Dermis blood vessel endothelial cell (primary cell): ENCODE data around the gene VPS72. TPM values are rescaled to one million over a fixed set of nuclear protein-coding genes. Genes with fewer than 3 reads are reported as not detected.

ENCODE experiments used
- DNase-seq: peaks from one replicate; pipeline ENCODE4 v3.0.0; 2010
- total RNA-seq: library from RNA; depleted of rRNA; stranded (reverse); fragments of >200 nt; gene quantifications from 2 replicates; pipeline ENCODE4 v1.2.3, GENCODE V29; 2014

VPS72 gene
- total RNA-seq, 1 donor from 2014 or later, result 64.3 TPM

GRCh38 chr1:151184211-151184610 lies 5.8 kb downstream of the VPS72 start:
- no peak for DNase-seq

GRCh38 chr1:151176514-151177045 lies 13.4 kb downstream of the VPS72 start:
- DNase-seq, result no peak

GRCh38 chr1:151175863-151176262 lies 14.1 kb downstream of the VPS72 start, which contains the start of gene TMOD4:
TSS of gene TMOD4 (minus strand) at chr1:151175981. CDS start at chr1:151174875, 1,106 bp downstream.
- DNase-seq, result peak; percentile 58

GRCh38 chr1:151175041-151175741 lies 14.8 kb downstream of the VPS72 start:
- no peak for DNase-seq

GRCh38 chr1:151171190-151171589 lies 18.8 kb downstream of the VPS72 start:
- no peak for DNase-seq

GRCh38 chr1:151167116-151167515 lies 22.9 kb downstream of the VPS72 start:
- DNase-seq, result no peak

GRCh38 chr1:151166505-151166956 lies 23.5 kb downstream of the VPS72 start:
- peak; percentile 57 for DNase-seq

- peak; percentile 99 for DNase-seq
Observed at GRCh38 chr1:151165738-151166504, 24.1 kb downstream of the VPS72 start, which contains the start of the genes LYSMD1 and SCNM1. TSS of gene LYSMD1 (minus strand) at chr1:151165902. CDS start at chr1:151165258, 644 bp downstream. TSS of gene SCNM1 (plus strand) at chr1:151166144. CDS start at chr1:151166153, 9 bp downstream.

GRCh38 chr1:151165281-151165737 lies 24.7 kb downstream of the VPS72 start:
- DNase-seq, result peak; percentile 53

GRCh38 chr1:151164732-151165280 lies 25.2 kb downstream of the VPS72 start:
- DNase-seq, result no peak

GRCh38 chr1:151159373-151159772 lies 30.6 kb downstream of the VPS72 start:
- no peak for DNase-seq

- no peak for DNase-seq
Observed at GRCh38 chr1:151158751-151159251, 31.2 kb downstream of the VPS72 start.

- no peak for DNase-seq
Observed at GRCh38 chr1:151158326-151158725, 31.7 kb downstream of the VPS72 start.

- DNase-seq, result no peak
Observed at GRCh38 chr1:151157067-151157531, 32.9 kb downstream of the VPS72 start.

- no peak for DNase-seq
Observed at GRCh38 chr1:151156515-151156819, 33.5 kb downstream of the VPS72 start, which contains the start of gene TNFAIP8L2. TSS of gene TNFAIP8L2 (plus strand) at chr1:151156649. CDS start at chr1:151158698, 2,049 bp downstream.

GRCh38 chr1:151147665-151148064 lies 42.3 kb downstream of the VPS72 start:
- no peak for DNase-seq

GRCh38 chr1:151147132-151147503 lies 42.9 kb downstream of the VPS72 start:
- peak; percentile 48 for DNase-seq

- DNase-seq, result peak; percentile 95
Observed at GRCh38 chr1:151146412-151147131, 43.4 kb downstream of the VPS72 start, which contains the start of gene SEMA6C. TSS of gene SEMA6C (minus strand) at chr1:151146631. CDS start at chr1:151142621, 4,010 bp downstream.

- DNase-seq, result peak; percentile 34
Observed at GRCh38 chr1:151146072-151146411, 44.0 kb downstream of the VPS72 start.

GRCh38 chr1:151145304-151146071 lies 44.5 kb downstream of the VPS72 start:
- DNase-seq, result peak; percentile 44
